GM18873 (cell line): ENCODE data around the gene OLAH.

Source experiments
- ATAC-seq: cut with Tn5 transposase; IDR thresholded peaks from one replicate; pipeline ENCODE4 v1.9.1; 2021; ENCODE audit warnings: mild to moderate bottlenecking, moderate library complexity, moderate number of reproducible peaks; ENCODE audit not compliant: unreplicated experiment, low FRiP score

The OLAH gene

GRCh38 chr10:15122477-15123030 is 78.8 kb downstream of the OLAH start:
- peak; percentile 92 for ATAC-seq
